ENCODE measurements around the gene PRRT3.

Gene PRRT3

DNA sequence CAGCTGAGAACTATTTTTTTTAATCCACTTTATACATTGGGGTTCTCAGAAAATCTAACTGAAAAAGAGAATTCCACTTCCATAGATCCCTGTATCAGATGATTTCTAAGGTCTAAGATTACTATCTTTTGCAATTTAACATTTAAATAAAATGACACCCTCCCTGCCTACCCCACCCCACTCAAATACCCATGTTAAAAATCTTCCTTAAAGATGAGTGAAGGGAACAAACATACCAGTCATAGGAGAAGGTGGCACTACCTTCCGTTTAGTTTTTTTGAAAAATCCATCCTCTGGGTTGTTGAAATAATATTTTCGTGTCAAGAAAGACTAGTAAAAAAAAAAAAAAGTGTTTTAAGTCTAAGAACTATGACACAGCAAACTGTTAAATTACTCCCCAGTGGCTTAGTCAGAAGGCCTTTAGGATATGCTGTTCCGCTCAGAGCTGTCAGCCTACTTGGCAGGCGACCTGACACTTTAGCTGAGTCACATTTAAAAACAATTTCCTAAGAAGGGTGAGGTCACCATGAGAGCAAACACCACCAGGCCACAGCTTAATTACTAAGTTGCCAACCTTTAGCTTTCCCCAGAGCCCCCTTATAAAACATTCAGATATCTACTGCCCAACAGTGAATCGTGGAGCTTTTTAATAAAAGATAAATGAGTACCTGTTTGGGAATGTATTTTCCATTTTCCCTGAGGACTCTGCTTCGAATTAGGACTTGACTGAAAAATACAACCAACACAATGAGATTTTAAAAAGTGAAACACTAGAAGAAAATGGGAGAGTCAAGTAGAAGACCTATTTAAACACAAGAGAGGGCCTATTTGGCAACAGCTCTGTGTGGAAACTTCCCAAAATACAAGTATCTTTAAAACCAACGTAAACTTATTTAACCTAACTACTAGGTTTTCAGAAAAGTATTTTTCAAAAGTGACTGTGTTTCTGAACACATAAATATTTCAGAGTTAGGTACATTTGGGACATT is 24.8 kb upstream of the PRRT3 start:
- DNase-seq (ENCODE audit: low spot score) = peak; percentile 88
- TF ChIP-seq, protein P1, sequence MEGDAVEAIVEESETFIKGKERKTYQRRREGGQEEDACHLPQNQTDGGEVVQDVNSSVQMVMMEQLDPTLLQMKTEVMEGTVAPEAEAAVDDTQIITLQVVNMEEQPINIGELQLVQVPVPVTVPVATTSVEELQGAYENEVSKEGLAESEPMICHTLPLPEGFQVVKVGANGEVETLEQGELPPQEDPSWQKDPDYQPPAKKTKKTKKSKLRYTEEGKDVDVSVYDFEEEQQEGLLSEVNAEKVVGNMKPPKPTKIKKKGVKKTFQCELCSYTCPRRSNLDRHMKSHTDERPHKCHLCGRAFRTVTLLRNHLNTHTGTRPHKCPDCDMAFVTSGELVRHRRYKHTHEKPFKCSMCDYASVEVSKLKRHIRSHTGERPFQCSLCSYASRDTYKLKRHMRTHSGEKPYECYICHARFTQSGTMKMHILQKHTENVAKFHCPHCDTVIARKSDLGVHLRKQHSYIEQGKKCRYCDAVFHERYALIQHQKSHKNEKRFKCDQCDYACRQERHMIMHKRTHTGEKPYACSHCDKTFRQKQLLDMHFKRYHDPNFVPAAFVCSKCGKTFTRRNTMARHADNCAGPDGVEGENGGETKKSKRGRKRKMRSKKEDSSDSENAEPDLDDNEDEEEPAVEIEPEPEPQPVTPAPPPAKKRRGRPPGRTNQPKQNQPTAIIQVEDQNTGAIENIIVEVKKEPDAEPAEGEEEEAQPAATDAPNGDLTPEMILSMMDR (IDR thresholded peaks at IDR 0.05) = no peak
- H3K4me3 ChIP-seq = no peak overlapping the region
- peak overlapping the region; percentile 73 to 78 for H3K27ac ChIP-seq

DNA sequence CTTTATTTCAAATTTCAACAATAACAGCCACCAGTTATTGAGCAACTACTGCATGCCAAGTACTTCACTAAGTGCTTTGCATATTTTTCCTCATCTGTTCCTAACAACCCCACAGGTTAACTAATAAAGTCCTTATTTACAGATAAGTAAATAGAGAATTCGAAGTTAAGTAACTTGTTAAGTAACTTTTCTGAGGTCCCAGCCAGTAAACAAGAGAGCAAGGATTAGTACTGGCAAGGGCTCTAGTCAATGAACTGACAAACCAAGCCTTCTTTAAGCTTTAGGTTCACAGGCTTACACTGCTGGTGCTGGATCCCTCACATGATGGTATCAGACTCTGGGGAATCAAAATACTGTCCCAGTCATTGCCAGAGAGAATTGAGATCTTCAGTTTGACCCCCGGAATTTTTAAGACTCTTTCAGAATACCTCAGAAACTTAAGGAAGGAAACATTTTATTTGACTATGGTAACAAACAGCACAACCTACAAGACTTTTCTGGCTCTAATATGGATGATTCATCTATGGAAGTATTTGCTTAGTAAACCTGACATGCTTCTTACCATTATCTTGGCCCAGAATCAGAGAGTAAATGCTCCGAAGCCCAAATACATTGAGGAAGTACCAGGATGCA is 17.9 kb upstream of the PRRT3 start:
- Histone ChIP-seq H3K4me3 (no peak overlapping the region), H3K27ac (no peak overlapping the region)
- DNase-seq (ENCODE audit: low spot score) = no peak
- TF ChIP-seq, protein P1 (IDR thresholded peaks at IDR 0.05) = no peak

DNA sequence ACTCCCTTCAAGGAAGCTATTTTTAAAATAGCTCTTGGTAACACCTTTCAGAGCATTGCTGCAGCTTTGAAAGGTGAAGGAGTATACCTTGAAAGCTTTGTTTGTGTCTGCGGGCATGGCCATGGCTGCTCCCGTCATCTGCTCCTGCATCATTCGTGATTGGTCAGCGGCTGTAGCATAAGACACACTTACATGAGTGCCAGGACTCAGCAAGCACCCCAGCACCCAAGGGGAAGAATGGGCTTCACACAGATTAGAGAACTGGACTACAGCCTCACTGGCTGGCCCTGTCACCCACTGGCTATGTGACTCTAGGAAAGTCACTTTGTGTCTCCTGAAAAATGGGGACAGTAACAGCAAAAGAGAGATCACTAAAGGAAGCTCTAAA is 17.4 kb upstream of the PRRT3 start:
- TF ChIP-seq, protein P1 (IDR thresholded peaks at IDR 0.05) = no peak
- H3K27ac ChIP-seq = no peak overlapping the region
- H3K4me3 ChIP-seq = no peak overlapping the region
- no peak for DNase-seq (ENCODE audit: low spot score)

DNA sequence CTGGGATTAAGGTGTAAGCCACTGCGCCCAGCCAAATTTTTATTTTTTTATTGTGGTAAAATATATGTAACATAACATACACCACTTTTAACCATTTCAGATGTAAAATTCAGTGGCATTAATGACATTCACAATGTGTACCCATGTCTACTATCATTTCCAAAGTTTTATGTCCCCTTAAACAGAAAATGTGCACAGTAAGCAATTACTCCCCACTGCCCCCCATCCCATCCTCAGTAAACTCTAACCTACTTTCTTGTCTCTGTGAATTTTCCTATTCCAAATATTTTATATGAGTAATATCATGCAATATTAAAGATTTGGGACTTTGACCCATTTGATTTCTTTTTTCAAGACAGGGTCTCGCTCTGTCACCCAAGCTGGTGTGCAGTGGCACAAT is 14.6 kb upstream of the PRRT3 start:
- no peak for DNase-seq (ENCODE audit: low spot score)
- H3K4me3 ChIP-seq = no peak overlapping the region
- H3K27ac ChIP-seq = no peak overlapping the region
- TF ChIP-seq, protein P1 (IDR thresholded peaks at IDR 0.05) = no peak

DNA sequence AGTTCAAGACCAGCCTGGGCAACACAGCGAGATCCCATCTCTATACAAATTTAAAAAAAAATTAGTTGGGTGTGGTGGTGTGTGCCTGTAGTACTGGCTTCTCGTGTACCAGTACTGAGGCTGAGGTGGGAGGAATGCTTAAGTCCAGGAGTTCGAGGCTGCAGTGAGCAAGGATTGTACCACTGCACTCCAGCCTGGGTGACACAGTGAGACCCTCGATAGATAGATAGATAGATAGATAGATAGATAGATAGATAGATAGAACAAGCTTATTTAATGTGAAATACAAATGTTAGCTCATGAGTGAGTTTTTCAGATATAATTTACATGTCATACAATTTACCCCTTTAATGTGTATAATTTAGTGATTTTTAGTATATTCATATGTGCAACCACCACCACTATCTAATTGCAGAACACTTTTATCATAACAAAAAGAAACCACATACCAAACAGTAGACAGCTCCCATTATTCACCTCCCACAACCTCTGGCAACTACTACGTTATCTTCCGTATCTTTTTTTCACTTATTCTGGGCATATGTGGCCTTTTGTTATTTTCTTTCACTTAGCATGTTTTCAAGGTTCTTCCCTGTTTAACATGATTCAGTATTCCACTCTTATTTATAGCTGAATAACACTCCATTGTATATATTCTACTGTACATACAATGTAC is 13.1 kb upstream of the PRRT3 start:
- H3K27ac ChIP-seq = no peak overlapping the region
- no peak overlapping the region for H3K4me3 ChIP-seq
- no peak for DNase-seq (ENCODE audit: low spot score)
- TF ChIP-seq, protein P1 (IDR thresholded peaks at IDR 0.05) = no peak

DNA sequence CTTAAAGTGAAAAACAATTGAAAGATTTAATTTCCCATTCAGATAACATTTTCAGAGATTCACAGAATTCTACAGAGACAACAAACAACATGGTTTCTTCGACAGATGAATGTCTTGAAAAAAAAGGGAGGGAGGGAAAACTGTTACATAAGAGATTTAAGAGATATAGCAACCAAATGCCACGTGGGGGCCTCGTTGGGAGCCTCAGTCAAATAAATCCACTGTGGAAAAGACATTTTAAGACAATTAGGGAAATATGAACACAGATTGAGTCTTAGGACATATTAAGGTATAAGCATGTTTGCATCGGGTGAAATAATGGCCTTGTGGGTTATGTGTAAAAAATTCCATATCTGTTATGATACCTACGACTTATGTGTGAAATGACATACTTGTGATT is 5.0 kb upstream of the PRRT3 start:
- TF ChIP-seq, protein P1 (IDR thresholded peaks at IDR 0.05) = no peak
- DNase-seq (ENCODE audit: low spot score) = no peak

More for the DNA sequence above, 5.0 kb upstream of the PRRT3 start:
- Histone ChIP-seq H3K4me3 (no peak overlapping the region), H3K27ac (no peak overlapping the region)

Data from coronary artery (tissue), 2 donors.